ENCODE measurements around the gene ANKIB1. TPM values are rescaled to one million over a fixed set of nuclear protein-coding genes. Genes with fewer than 3 reads are reported as not detected.

ANKIB1 gene
- total RNA-seq, 4 donors from 2014 or later = 16.0 to 34.3 (median 21.7) TPM

DNA sequence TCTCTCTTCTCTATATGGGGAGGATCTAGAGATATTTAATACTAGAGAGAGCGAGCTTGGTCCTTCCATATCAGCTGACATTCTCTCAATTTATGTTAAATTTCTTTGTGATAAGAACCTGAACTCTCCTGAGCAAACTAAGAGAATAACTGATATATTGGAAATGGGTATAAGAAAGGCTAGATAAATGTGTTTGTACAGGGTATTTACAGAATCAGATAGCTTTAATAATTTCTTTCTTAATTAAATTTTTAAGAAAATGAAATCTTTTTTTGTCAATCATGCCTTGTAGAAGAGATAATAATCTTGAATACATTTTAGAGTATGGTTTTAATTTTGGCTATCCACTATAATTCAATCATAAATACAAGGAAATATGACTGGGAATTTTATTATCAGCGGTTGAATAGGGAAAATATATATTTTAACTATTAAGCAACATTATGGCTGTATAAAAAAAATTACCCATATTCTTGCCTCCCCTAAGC, 58.7 kb downstream of the ANKIB1 start:
- Histone ChIP-seq H3K27me3 (no peaks in the 10 kb centered on the region), H3K4me1 (no peaks in the 10 kb centered on the region), H3K27ac (no peak overlapping the region), H3K9me3 (no peaks in the 10 kb centered on the region), H3K4me3 (no peak overlapping the region), H3K36me3 (peaks cover 0 to 43% (median 0%) of the 10 kb centered on the region in 3 donors)
- WGBS, 2 donors = 93 to 97% methylated on average over 2 of the region's 2 CpGs
- intact Hi-C loops (cut with DNase I) = no loop called here
- no peak for DNase-seq
- TF ChIP-seq, protein P1, sequence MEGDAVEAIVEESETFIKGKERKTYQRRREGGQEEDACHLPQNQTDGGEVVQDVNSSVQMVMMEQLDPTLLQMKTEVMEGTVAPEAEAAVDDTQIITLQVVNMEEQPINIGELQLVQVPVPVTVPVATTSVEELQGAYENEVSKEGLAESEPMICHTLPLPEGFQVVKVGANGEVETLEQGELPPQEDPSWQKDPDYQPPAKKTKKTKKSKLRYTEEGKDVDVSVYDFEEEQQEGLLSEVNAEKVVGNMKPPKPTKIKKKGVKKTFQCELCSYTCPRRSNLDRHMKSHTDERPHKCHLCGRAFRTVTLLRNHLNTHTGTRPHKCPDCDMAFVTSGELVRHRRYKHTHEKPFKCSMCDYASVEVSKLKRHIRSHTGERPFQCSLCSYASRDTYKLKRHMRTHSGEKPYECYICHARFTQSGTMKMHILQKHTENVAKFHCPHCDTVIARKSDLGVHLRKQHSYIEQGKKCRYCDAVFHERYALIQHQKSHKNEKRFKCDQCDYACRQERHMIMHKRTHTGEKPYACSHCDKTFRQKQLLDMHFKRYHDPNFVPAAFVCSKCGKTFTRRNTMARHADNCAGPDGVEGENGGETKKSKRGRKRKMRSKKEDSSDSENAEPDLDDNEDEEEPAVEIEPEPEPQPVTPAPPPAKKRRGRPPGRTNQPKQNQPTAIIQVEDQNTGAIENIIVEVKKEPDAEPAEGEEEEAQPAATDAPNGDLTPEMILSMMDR (IDR thresholded peaks at IDR 0.05) = no peak
- TF ChIP-seq POLR2A (IDR thresholded peaks at IDR 0.05) = no peak

DNA sequence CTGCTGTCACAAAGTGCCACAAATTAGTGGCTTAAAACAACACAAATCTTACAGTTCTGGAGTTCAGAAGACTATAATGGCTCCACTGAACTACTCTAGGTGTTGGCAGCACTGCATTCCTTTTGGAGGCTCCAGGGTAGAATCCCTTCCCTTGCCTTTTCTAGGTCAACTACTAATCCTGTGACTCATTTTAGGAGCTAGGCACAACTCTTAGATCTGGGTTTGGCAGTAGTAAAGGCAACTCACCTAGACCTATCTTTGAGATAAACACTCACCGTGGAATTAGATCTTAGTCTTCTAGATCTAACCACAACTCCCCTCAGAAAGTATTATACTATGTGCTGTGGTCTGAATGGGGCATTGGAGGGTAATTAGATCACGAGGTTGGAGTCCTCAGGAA, 60.4 kb downstream of the ANKIB1 start:
- no peaks in the 10 kb centered on the region for H3K27me3 ChIP-seq
- WGBS, 2 donors = 64 to 100% methylated on average over 2 of the region's 2 CpGs
- H3K27ac ChIP-seq = no peak overlapping the region
- peaks cover 0 to 30% (median 0%) of the 10 kb centered on the region in 3 donors for H3K36me3 ChIP-seq
- no peak overlapping the region for H3K4me3 ChIP-seq
- DNase-seq = no peak
- intact Hi-C loops (cut with DNase I) = no loop called here
- TF ChIP-seq, protein P1 (IDR thresholded peaks at IDR 0.05) = no peak
- no peak for TF ChIP-seq POLR2A (IDR thresholded peaks at IDR 0.05)
- H3K4me1 ChIP-seq = no peaks in the 10 kb centered on the region
- H3K9me3 ChIP-seq = no peaks in the 10 kb centered on the region

DNA sequence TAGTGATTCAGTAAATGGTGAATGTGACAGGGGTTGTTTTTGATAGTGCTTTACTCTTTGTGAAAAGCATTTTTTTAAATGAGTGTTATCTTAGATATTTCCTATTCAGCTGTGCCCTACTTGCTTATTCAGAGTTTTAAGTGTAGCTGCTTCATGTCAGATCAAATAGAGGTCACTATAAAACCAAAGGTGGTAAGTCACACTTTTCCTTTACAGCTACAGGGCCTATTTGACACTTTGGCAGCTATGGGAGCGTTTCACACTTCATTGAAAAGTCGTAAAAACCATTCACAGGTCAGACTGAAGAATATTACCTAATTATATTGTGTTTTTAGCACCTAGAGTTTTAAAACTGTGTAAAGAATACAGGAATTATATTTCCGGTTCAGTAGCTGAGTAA, 67.3 kb downstream of the ANKIB1 start:
- 92 to 97% methylated on average over 3 of the region's 3 CpGs for WGBS, 2 donors
- Histone ChIP-seq H3K27me3 (no peaks in the 10 kb centered on the region), H3K36me3 (peaks cover 0 to 5% (median 0%) of the 10 kb centered on the region in 3 donors), H3K4me1 (no peaks in the 10 kb centered on the region), H3K9me3 (no peaks in the 10 kb centered on the region), H3K4me3 (no peak overlapping the region), H3K27ac (no peak overlapping the region)
- intact Hi-C loops (cut with DNase I) = no loop called here
- TF ChIP-seq, protein P1 (IDR thresholded peaks at IDR 0.05) = no peak
- no peak for DNase-seq

DNA sequence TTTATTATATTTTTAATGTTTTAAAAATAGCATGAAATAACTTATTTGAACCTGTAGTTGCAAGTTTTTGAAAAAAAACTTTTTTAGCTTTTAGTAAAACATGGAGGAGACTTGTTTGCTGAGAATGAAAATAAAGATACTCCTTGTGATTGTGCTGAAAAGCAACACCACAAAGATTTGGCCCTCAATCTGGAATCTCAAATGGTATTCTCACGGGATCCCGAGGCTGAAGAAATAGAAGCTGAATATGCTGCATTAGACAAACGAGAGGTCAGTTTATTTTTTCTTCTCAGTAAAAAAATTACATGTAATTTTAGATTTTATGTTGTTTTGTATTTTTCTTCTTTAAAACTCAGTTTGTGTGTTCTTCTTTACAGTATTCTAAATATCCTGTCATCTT, 73.5 kb downstream of the ANKIB1 start:
- no peaks in the 10 kb centered on the region for H3K4me1 ChIP-seq
- no peak for DNase-seq
- peaks cover 0 to 24% (median 0%) of the 10 kb centered on the region in 3 donors for H3K36me3 ChIP-seq
- H3K27me3 ChIP-seq = no peaks in the 10 kb centered on the region
- WGBS, 2 donors = 89 to 95% methylated on average over 3 of the region's 3 CpGs
- H3K9me3 ChIP-seq = no peaks in the 10 kb centered on the region
- no peak overlapping the region for H3K4me3 ChIP-seq
- intact Hi-C loops (cut with DNase I) = no loop called here
- TF ChIP-seq, protein P1 (IDR thresholded peaks at IDR 0.05) = no peak
- TF ChIP-seq POLR2A (IDR thresholded peaks at IDR 0.05) = no peak
- H3K27ac ChIP-seq = no peak overlapping the region

DNA sequence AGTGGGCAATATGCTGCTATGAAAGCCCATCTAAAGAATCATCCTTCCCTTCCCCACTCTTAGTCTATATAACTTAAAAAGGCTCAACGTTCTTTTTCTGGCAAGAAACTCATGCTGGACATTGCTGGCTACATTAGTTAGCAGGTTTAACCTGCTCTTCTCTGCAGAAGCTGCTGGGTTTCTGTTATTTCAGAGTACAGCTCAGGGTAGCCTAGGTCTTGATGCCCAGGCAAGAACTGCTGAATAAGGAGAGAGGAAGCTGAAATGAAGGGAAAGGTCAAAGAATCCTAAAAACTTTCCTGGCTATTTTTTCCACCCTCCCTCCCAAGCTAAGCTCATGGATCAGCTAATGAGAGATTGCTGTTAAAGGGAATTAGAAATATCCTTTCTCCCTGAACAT, 79.4 kb downstream of the ANKIB1 start:
- H3K9me3 ChIP-seq = no peaks in the 10 kb centered on the region
- WGBS, 2 donors = 29 to 50% methylated on average over 1 of the region's 1 CpG
- intact Hi-C loops (cut with DNase I) = no loop called here
- H3K36me3 ChIP-seq = peaks cover 0 to 27% (median 0%) of the 10 kb centered on the region in 3 donors
- no peak overlapping the region for H3K4me3 ChIP-seq
- no peaks in the 10 kb centered on the region for H3K27me3 ChIP-seq
- H3K27ac ChIP-seq = no peak overlapping the region
- no peak for DNase-seq
- H3K4me1 ChIP-seq = no peaks in the 10 kb centered on the region
- no peak for TF ChIP-seq POLR2A (IDR thresholded peaks at IDR 0.05)
- TF ChIP-seq, protein P1 (IDR thresholded peaks at IDR 0.05) = no peak
